Upper lobe of left lung (tissue), 6 donors: ENCODE results near the gene CFAP74. TPM values are rescaled to one million over a fixed set of nuclear protein-coding genes. Genes with fewer than 3 reads are reported as not detected.
"Not testable (repeated sequence)": the region's sequence is repeated elsewhere in the genome, so short reads cannot be mapped to it uniquely, and the experiment has no call there.

ENCODE experiments used
- ATAC-seq, 2 donors: fragments of 200-7000 bp; cut with Tn5 transposase; one replicate each; pipeline ENCODE4 v1.9.1; 2022; ENCODE audit warnings: mild to moderate bottlenecking in 2 of 2, moderate library complexity in 2 of 2; ENCODE audit not compliant: low FRiP score in 2 of 2
- DNase-seq, 2 donors: peaks; one replicate each; pipeline ENCODE4 v3.0.0-alpha.2; 2019 to 2020
- H3K27ac ChIP-seq, 4 donors: fragments of 200-600 bp; sonication (generic); one replicate each; pipeline ENCODE4 v1.5.1; 2016 to 2019
- H3K27me3 ChIP-seq, 4 donors: fragments of 200-600 bp; sonication (generic); one replicate each; pipeline ENCODE4 v1.5.1; 2017 to 2019
- H3K36me3 ChIP-seq, 4 donors: fragments of 200-600 bp; sonication (generic); one replicate each; pipeline ENCODE4 v1.5.1; 2016 to 2019
- H3K4me1 ChIP-seq, 4 donors: fragments of 200-600 bp; sonication (generic); one replicate each; pipeline ENCODE4 v1.5.1; 2018 to 2019
- H3K4me3 ChIP-seq, 4 donors: fragments of 200-600 bp; sonication (generic); one replicate each; pipeline ENCODE4 v1.5.1; 2017 to 2019; ENCODE audit warnings: mild to moderate bottlenecking in 2 of 4, moderate library complexity in 1 of 4
- H3K9me3 ChIP-seq, 4 donors: fragments of 200-600 bp; sonication (generic); one replicate each; pipeline ENCODE4 v1.5.1; 2018 to 2019
- CTCF ChIP-seq, 6 experiments: fragments of 450-650 bp in 4 of 6; fragments of 200-600 bp in 2 of 6; sonication (generic) in 2 of 6; IDR thresholded peaks; one replicate each; pipeline ENCODE4 v1.5.1; 2016 to 2019; ENCODE audit warnings: antibody characterized with exemption in 6 of 6
- EP300 ChIP-seq, 4 donors: sonication (generic); formaldehyde crosslinking; IDR thresholded peaks; one replicate each; pipeline ENCODE4 v1.5.1; 2017; ENCODE audit warnings: antibody characterized with exemption in 4 of 4, control low read depth in 2 of 4
- POLR2A ChIP-seq, 4 donors: fragments of 450-650 bp; IDR thresholded peaks; one replicate each; pipeline ENCODE4 v1.5.1; 2016 to 2017; ENCODE audit warnings: antibody characterized with exemption in 4 of 4, mild to moderate bottlenecking in 2 of 4
- POLR2AphosphoS5 ChIP-seq, 2 donors: sonication (generic); formaldehyde crosslinking; IDR thresholded peaks; one replicate each; pipeline ENCODE4 v1.5.1; 2017; ENCODE audit warnings: antibody characterized with exemption in 2 of 2
- WGBS, 2 donors: methylation state at CpG; one replicate each; pipeline ENCODE4 v1.1.5; 2017 to 2018; 5-methylcytosine and 5-hydroxymethylcytosine counted together
- total RNA-seq, 6 donors: library from RNA; depleted of rRNA in 4 of 6; stranded (reverse); fragments of >200 nt in 4 of 6; gene quantifications; one replicate each; pipeline versions ENCODE4 v1.1.0 to v1.2.1, GENCODE V29; 2016 to 2021
- donor health status: DM: no; HTN: no; CAD: no; lungs with moderate emphysema.
- donor health status: DM: no; HTN: yes; CAD: no; lungs with severe emphysema.

CFAP74 gene
- total RNA-seq, 6 donors from 2014 or later, result 0.14 to 19.8 (median 6.2) TPM

DNA sequence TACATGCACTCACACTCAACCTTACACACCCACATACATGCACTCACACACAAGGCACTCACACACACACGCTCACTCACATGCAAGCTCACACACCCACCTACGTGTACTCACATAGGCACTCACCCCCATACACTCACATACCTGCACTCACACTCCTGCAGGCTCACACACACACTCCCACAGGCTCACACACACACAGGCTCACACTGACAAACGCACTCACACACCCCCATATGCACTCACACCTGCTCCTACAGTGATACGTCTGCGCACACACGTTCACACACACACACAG lies 65.4 kb downstream of the CFAP74 start:
- no peaks in the 10 kb centered on the region for H3K4me1 ChIP-seq
- ATAC-seq, result peak in 1 of 2 donors; percentile 6
- DNase-seq, result no peak
- no peaks in the 10 kb centered on the region for H3K36me3 ChIP-seq
- no peaks in the 10 kb centered on the region for H3K9me3 ChIP-seq
- WGBS, 2 donors, result 78 to 79% methylated on average over 6 of the region's 6 CpGs
- H3K4me3 ChIP-seq, result no peak overlapping the region
- no peak for TF ChIP-seq CTCF (IDR thresholded peaks at IDR 0.05)
- TF ChIP-seq POLR2A (IDR thresholded peaks at IDR 0.05), result no peak
- TF ChIP-seq POLR2AphosphoS5 (IDR thresholded peaks at IDR 0.05), result no peak
- no peak for TF ChIP-seq EP300 (IDR thresholded peaks at IDR 0.05)
- H3K27me3 ChIP-seq, result peaks cover 0 to 3% (median 0%) of the 10 kb centered on the region in 4 donors
- no peak overlapping the region for H3K27ac ChIP-seq

GRCh38 chr1:1937549-1938275 lies 65.9 kb downstream of the CFAP74 start:
- TF ChIP-seq POLR2A (IDR thresholded peaks at IDR 0.05) (no peak), CTCF (IDR thresholded peaks at IDR 0.05) (no peak), POLR2AphosphoS5 (IDR thresholded peaks at IDR 0.05) (no peak), EP300 (IDR thresholded peaks at IDR 0.05) (no peak)
- Histone ChIP-seq H3K4me1 (no peaks in the 10 kb centered on the region), H3K4me3 (no peak overlapping the region), H3K9me3 (no peaks in the 10 kb centered on the region), H3K27me3 (peaks cover 0 to 3% (median 0%) of the 10 kb centered on the region in 4 donors), H3K27ac (no peak overlapping the region), H3K36me3 (no peaks in the 10 kb centered on the region)
- WGBS, 2 donors, result 72 to 78% methylated on average over 14 to 16 of the region's 16 CpGs
- ATAC-seq, result no peak
- no peak for DNase-seq

GRCh38 chr1:1937061-1937460 lies 66.5 kb downstream of the CFAP74 start:
- no peaks in the 10 kb centered on the region for H3K9me3 ChIP-seq
- H3K4me1 ChIP-seq, result no peaks in the 10 kb centered on the region
- DNase-seq, result no peak
- H3K4me3 ChIP-seq, result no peak overlapping the region
- no peak for ATAC-seq
- WGBS, 2 donors, result 51 to 58% methylated on average over 15 of the region's 15 CpGs
- H3K27ac ChIP-seq, result no peak overlapping the region
- TF ChIP-seq POLR2AphosphoS5 (IDR thresholded peaks at IDR 0.05) (no peak), POLR2A (IDR thresholded peaks at IDR 0.05) (no peak), CTCF (IDR thresholded peaks at IDR 0.05) (no peak), EP300 (IDR thresholded peaks at IDR 0.05) (no peak)
- peaks cover 0 to 3% (median 0%) of the 10 kb centered on the region in 4 donors for H3K27me3 ChIP-seq
- no peaks in the 10 kb centered on the region for H3K36me3 ChIP-seq

DNA sequence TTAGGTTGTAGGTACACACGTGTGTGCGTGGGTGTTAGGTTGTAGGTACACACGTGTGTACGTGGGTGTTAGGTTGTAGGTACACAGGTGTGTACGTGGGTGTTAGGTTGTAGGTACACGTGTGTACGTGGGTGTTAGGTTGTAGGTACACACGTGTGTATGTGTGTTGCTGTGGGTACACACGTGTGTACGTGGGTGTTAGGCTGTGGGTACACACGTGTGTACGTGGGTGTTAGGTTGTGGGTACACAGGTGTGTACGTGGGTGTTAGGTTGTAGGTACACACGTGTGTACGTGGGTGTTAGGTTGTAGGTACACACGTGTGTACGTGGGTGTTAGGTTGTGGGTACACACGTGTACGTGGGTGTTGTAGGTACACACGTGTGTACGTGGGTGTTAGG lies 68.7 kb downstream of the CFAP74 start:
- not testable (repeated sequence) for H3K4me1 ChIP-seq, H3K27me3 ChIP-seq, DNase-seq, H3K9me3 ChIP-seq, H3K36me3 ChIP-seq, ATAC-seq, H3K4me3 ChIP-seq, H3K27ac ChIP-seq
- 68 to 75% methylated on average over 4 of the region's 21 CpGs for WGBS, 2 donors

- peak; percentile 8 to 26 for ATAC-seq
- Histone ChIP-seq H3K4me1 (peaks cover 3 to 11% (median 5%) of the 10 kb centered on the region in 4 donors), H3K4me3 (no peak overlapping the region), H3K36me3 (no peaks in the 10 kb centered on the region), H3K27ac (no peak overlapping the region), H3K27me3 (no peaks in the 10 kb centered on the region), H3K9me3 (no peaks in the 10 kb centered on the region)
- peak in 1 of 2 donors; percentile 84 for DNase-seq
- WGBS, 2 donors, result 86 to 89% methylated on average over 12 to 38 of the region's 38 CpGs
- no peak for TF ChIP-seq EP300 (IDR thresholded peaks at IDR 0.05)
- no peak for TF ChIP-seq POLR2A (IDR thresholded peaks at IDR 0.05)
- TF ChIP-seq POLR2AphosphoS5 (IDR thresholded peaks at IDR 0.05), result no peak
- TF ChIP-seq CTCF (IDR thresholded peaks at IDR 0.05), result no peak
Measured at GRCh38 chr1:1929639-1930545, 73.7 kb downstream of the CFAP74 start.
